Heart left ventricle (tissue), 16 donors: ENCODE measurements around the gene NEK4. TPM values are rescaled to one million over a fixed set of nuclear protein-coding genes. Genes with fewer than 3 reads are reported as not detected.

Source experiments
- ATAC-seq, 4 donors: fragments of 200-7000 bp; cut with Tn5 transposase; one replicate each; pipeline ENCODE4 v1.9.1; 2020 to 2022; ENCODE audit warnings: moderate library complexity in 4 of 4, mild to moderate bottlenecking in 3 of 4, moderate number of reproducible peaks in 1 of 4
- DNase-seq, 5 donors: peaks; one replicate each; pipeline ENCODE4 v3.0.0-alpha.2; 2020
- H3K27ac ChIP-seq, 12 donors: fragments of 200-600 bp; sonication (generic) in 4 of 12; one replicate each; pipeline versions ENCODE4 v1.5.0 to v1.8.0; 2016 to 2022; ENCODE audit warnings: mild to moderate bottlenecking in 2 of 12
- H3K27me3 ChIP-seq, 9 donors: fragments of 200-600 bp; sonication (generic) in 2 of 9; one replicate each; pipeline versions ENCODE4 v1.5.1 to v1.8.0; 2016 to 2022; ENCODE audit warnings: mild to moderate bottlenecking in 3 of 9
- H3K36me3 ChIP-seq, 9 donors: fragments of 200-600 bp; sonication (generic) in 2 of 9; one replicate each; pipeline versions ENCODE4 v1.5.0 to v1.8.0; 2018 to 2022; ENCODE audit warnings: mild to moderate bottlenecking in 2 of 9
- H3K4me1 ChIP-seq, 12 donors: fragments of 200-600 bp; sonication (generic) in 4 of 12; one replicate each; pipeline versions ENCODE4 v1.5.0 to v1.8.0; 2016 to 2022; ENCODE audit warnings: mild to moderate bottlenecking in 3 of 12
- H3K4me3 ChIP-seq, 12 donors: fragments of 200-600 bp; sonication (generic) in 4 of 12; one replicate each; pipeline versions ENCODE4 v1.5.0 to v1.8.0; 2017 to 2022; ENCODE audit warnings: mild to moderate bottlenecking in 9 of 12, moderate library complexity in 4 of 12
- H3K9me3 ChIP-seq, 12 donors: fragments of 200-600 bp; sonication (generic) in 4 of 12; one replicate each; pipeline versions ENCODE4 v1.5.0 to v1.8.0; 2016 to 2022; ENCODE audit warnings: mild to moderate bottlenecking in 1 of 12
- POLR2A ChIP-seq, 2 donors: fragments of 450-650 bp; IDR thresholded peaks; one replicate each; pipeline ENCODE4 v1.6.1; 2017; ENCODE audit warnings: antibody characterized with exemption in 2 of 2, mild to moderate bottlenecking in 2 of 2, moderate library complexity in 2 of 2
- WGBS, 4 donors: extraction: QIAGEN DNeasy Blood & Tissue Kit in 2 of 4; methylation state at CpG; one replicate each; pipeline versions ENCODE4 v1.1.5 to v1.1.7; 2013 to 2018; 5-methylcytosine and 5-hydroxymethylcytosine counted together
- intact Hi-C, 10 donors: fragments of 100-400 bp; cut with DNase I; formaldehyde crosslinking; loops; one replicate each; pipeline versions ENCODE4 v1.11.1 to v1.14.2; 2022
- polyA plus RNA-seq, 2 donors: library from polyadenylated mRNA; stranded (reverse); fragments of 200-250 nt; gene quantifications; one replicate each; pipeline ENCODE4 v1.2.3, GENCODE V29; 2013
- total RNA-seq, 9 donors: library from RNA; depleted of rRNA in 2 of 9; stranded (reverse); fragments of >200 nt in 2 of 9; fragmentation: NEBNext Ultra II Directional in 3 of 9; extraction: Animal tissue kit (Norgen Biotek cat#: 25700) in 3 of 9; gene quantifications; one replicate each; pipeline versions ENCODE4 v1.1.0 to v1.2.4, GENCODE V29; 2016 to 2023
- TF ChIP-seq, protein P1 (sequence below), 12 donors: fragments of 200-600 bp; sonication (generic) in 4 of 12; IDR thresholded peaks; one replicate each; pipeline versions ENCODE4 v1.5.0 to v1.8.0; 2018 to 2022; ENCODE audit warnings: antibody characterized with exemption in 12 of 12, mild to moderate bottlenecking in 5 of 12
- donor health status: ischemic (EF 13 %, LVEDD 7.1; RV severe dilation, severe dysfunction).
- donor health status: healthy with polysubstance abuse.
- donor health status: DM: no; HTN: yes; CAD: no.
- donor health status: DM: no; HTN: no; CAD: no.
- donor health status: ischemic (EF 25% LVEDD 6.9; RV normal size, moderate dysfunction).
- donor health status: ischemic (EF 25% LVEDD 5.7; RV mildly dilated, moderate dysfunction).
- donor health status: healthy.
- donor health status: DM: yes; HTN: yes; CAD: no.
- donor health status: ischemic (EF 35%, LVEDD 5.7; RV mildly dilated, moderate dysfunction).
- donor health status: nonischemic (EF 11% LVEDD 7.7; RV severe dilation, severe dysfunction).
- donor health status: DM: yes; HTN: yes; CAD: no.
- donor health status: PGD.
- donor health status: ischemic (EF 29% LVEDD 5.4; RV normal size, mild dysfunction).
- donor health status: nonischemic (EF 23%, LVEDD 6.1; RV moderate dilation, normal function).

Gene NEK4
- total and polyA plus RNA-seq, 11 donors = 2.7 to 21.5 (median 14.6) TPM

DNA sequence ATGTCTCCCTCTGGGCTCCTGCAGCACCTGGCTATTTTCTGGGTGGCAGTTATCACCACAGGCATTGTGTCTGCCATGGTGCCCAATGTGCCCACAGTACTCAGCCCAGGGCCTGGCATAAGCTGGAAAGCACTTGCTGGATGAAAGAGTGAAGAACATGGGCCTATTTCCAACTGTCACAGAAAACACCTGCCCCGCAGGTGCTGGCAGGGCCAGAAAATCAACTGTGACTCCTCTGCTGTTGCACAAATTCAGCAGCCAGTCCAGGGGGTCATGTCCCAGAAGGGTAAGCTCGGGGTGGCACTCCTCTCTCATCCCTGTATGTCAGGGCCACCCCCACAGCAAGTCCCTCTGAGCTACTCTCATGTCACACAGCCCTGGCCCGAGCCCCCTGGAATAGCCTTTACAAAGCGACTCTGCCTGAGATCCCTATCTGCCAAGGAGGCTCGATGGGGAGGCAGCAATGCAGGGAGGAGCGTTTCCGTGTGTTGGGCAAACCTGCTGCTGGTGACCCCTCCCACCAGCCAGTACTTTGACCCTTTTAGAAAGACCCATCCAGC, 40.8 kb upstream of the NEK4 start:
- no peak for TF ChIP-seq POLR2A (IDR thresholded peaks at IDR 0.05)
- TF ChIP-seq, protein P1, sequence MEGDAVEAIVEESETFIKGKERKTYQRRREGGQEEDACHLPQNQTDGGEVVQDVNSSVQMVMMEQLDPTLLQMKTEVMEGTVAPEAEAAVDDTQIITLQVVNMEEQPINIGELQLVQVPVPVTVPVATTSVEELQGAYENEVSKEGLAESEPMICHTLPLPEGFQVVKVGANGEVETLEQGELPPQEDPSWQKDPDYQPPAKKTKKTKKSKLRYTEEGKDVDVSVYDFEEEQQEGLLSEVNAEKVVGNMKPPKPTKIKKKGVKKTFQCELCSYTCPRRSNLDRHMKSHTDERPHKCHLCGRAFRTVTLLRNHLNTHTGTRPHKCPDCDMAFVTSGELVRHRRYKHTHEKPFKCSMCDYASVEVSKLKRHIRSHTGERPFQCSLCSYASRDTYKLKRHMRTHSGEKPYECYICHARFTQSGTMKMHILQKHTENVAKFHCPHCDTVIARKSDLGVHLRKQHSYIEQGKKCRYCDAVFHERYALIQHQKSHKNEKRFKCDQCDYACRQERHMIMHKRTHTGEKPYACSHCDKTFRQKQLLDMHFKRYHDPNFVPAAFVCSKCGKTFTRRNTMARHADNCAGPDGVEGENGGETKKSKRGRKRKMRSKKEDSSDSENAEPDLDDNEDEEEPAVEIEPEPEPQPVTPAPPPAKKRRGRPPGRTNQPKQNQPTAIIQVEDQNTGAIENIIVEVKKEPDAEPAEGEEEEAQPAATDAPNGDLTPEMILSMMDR (IDR thresholded peaks at IDR 0.05) = no peak
- H3K36me3 ChIP-seq = no peaks in the 10 kb centered on the region
- no peaks in the 10 kb centered on the region for H3K9me3 ChIP-seq
- 81 to 90% (median 87%) methylated on average over 6 to 7 of the region's 7 CpGs for WGBS, 4 donors
- DNase-seq (no peak), ATAC-seq (no peak)
- H3K4me1 ChIP-seq = no peaks in the 10 kb centered on the region
- intact Hi-C loops = no loop called here
- H3K27me3 ChIP-seq = no peaks in the 10 kb centered on the region
- H3K27ac ChIP-seq = no peak overlapping the region
- H3K4me3 ChIP-seq = no peak overlapping the region

DNA sequence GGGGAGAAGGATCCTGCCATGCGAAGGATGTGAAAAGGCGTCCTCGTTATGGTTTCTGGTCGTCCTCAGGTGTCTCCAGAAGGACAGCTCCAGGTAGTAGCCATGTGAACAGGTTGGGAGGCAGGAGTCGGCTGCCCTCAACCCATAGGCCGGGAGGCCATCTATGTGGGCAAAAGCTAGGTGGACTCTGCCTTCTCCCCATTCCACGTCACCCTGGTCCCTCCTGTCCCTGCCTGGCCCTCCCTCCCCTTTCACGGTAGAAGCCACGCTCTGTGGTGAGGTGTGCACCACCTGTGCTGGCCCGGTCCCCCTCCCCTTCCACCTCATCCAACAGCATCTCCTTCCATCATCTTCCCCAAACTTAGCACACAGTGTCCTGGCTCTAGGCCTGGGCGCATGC, 40.2 kb upstream of the NEK4 start:
- DNase-seq (no peak), ATAC-seq (no peak)
- no peak for TF ChIP-seq POLR2A (IDR thresholded peaks at IDR 0.05)
- TF ChIP-seq, protein P1 (IDR thresholded peaks at IDR 0.05) = no peak
- no peak overlapping the region for H3K4me3 ChIP-seq
- H3K27me3 ChIP-seq = no peaks in the 10 kb centered on the region
- WGBS, 4 donors = 90 to 93% (median 92%) methylated on average over 11 of the region's 11 CpGs
- no peaks in the 10 kb centered on the region for H3K36me3 ChIP-seq
- H3K27ac ChIP-seq = no peak overlapping the region
- intact Hi-C loops = no loop called here
- H3K4me1 ChIP-seq = no peaks in the 10 kb centered on the region
- H3K9me3 ChIP-seq = no peaks in the 10 kb centered on the region

DNA sequence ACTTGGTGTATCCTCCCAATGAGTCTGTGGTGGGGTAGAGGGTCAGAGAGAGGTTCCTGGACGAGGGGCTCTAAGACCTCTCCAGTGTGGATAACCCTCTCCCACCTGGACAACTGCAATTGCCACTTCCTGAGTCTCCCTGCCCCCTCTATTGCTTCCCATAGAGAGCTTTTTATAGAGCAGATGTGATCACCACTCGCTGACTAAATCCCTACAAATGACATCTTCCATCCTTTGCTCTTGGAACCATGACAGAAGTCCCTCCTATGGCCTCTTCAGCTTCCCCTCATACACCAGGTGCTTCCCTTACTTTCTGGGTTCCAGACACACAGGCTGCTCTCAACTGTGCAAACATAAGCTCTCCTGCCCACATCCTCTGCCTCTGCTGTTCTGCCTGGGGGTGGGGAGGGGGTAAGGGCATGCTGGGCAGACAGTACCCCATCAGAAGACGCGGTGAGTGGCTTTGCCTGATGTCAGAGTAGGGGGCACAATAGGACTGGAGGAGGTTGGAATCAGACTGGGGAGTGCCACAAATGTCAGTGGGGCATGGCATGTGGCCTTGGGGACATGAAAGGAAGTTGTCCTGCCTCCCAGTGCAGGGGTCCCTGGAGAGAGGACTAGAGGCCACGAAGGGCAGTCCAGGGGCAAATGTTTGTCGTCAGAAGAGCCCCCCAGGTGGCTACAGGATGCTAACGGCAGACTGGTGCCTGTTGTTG, 39.1 kb upstream of the NEK4 start:
- H3K9me3 ChIP-seq = no peaks in the 10 kb centered on the region
- H3K36me3 ChIP-seq = no peaks in the 10 kb centered on the region
- 47 to 64% (median 52%) methylated on average over 7 of the region's 7 CpGs for WGBS, 4 donors
- H3K4me3 ChIP-seq = no peak overlapping the region
- DNase-seq (no peak), ATAC-seq (no peak)
- no peak overlapping the region for H3K27ac ChIP-seq
- H3K27me3 ChIP-seq = no peaks in the 10 kb centered on the region
- no peaks in the 10 kb centered on the region for H3K4me1 ChIP-seq
- TF ChIP-seq, protein P1 (IDR thresholded peaks at IDR 0.05) = no peak
- TF ChIP-seq POLR2A (IDR thresholded peaks at IDR 0.05) = no peak
- intact Hi-C loops = no loop called here

DNA sequence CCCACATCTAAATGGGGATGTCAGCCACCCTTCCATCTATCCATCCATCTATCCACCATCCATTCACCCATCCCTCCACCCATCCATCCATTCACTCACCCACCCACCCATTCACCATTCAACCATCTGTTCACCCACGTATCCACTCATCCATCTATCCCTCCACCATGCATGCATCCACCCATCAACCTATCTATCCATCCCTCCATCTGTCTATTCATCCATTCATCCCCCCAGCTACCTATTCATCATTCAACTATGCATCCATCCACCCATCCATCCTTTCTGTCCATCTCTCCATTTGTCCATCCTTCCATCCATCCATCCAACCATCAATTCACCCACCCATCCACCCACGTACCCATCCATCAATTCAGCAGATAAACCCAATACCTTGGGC, 38.4 kb upstream of the NEK4 start:
- Histone ChIP-seq H3K9me3 (no peaks in the 10 kb centered on the region), H3K4me3 (no peak overlapping the region), H3K27ac (no peak overlapping the region), H3K36me3 (no peaks in the 10 kb centered on the region), H3K4me1 (no peaks in the 10 kb centered on the region), H3K27me3 (no peaks in the 10 kb centered on the region)
- 73 to 86% (median 80%) methylated on average over 2 of the region's 2 CpGs for WGBS, 4 donors
- DNase-seq = no peak
- intact Hi-C loops = no loop called here
- no peak for ATAC-seq
- TF ChIP-seq, protein P1 (IDR thresholded peaks at IDR 0.05) = no peak
- no peak for TF ChIP-seq POLR2A (IDR thresholded peaks at IDR 0.05)
